Measurements from ENCODE around the gene METRN.

Gene METRN

DNA sequence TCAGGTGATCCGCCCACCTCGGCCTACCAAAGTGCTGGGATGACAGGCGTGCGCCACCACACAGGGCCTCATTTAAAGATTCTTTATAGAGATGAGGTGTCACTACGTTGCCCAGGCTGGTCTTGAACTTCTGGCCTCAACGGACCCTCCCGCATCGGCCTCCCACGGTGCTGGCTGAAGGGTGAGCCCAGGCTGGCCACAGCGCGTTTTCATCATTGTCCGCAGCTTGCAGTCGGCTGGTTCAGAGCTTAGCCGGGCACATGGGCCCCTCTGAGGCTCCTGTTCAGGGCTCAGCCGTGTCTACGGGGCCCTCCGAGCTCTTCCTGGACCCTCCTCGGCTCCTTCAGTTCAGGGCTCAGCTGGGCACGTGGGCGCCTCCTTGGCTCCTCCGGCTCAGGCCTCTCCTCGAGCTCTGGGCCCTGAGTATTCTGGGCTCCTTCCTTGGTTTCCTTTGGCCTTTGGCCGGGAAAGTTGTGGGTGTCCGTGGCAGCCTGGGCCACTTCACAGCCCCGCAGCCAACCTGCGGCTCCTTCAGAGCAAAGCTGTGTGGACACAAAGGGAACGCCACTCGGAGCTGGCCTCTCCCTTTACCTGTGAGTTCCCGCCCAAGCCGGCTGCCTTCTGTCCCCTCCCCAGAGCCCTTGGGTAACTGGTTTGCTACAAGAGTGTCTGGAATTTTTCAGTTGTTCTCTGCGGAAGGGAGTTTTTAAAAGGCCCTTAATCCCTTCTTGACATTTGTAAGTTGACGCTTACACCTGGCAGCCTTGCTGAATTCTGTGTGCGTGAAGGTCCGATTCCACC lies 44.4 kb downstream of the METRN start:
- no peak for DNase-seq (ENCODE audit: low read depth, low spot score)

DNA sequence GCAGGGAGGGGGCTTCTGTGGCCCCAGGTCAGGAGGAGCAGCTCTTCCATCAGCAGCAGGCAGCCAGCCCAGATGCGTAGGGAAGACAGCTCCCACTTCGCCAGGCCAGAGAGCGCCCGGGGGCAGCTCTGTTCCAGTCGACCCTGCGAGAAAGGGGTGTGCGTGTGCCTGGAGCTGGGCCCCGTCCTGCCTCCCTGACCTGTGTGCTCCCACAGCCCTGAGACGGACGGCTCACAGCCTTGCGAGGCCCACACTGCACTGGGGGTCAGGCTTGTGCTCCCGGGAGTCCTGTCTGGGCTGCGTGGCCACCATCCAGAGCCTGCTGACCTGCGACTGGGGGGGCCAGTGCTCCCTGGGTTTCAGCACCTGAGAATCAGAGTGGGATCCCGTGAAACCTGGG lies 45.1 kb downstream of the METRN start:
- DNase-seq (ENCODE audit: low read depth, low spot score), result no peak

DNA sequence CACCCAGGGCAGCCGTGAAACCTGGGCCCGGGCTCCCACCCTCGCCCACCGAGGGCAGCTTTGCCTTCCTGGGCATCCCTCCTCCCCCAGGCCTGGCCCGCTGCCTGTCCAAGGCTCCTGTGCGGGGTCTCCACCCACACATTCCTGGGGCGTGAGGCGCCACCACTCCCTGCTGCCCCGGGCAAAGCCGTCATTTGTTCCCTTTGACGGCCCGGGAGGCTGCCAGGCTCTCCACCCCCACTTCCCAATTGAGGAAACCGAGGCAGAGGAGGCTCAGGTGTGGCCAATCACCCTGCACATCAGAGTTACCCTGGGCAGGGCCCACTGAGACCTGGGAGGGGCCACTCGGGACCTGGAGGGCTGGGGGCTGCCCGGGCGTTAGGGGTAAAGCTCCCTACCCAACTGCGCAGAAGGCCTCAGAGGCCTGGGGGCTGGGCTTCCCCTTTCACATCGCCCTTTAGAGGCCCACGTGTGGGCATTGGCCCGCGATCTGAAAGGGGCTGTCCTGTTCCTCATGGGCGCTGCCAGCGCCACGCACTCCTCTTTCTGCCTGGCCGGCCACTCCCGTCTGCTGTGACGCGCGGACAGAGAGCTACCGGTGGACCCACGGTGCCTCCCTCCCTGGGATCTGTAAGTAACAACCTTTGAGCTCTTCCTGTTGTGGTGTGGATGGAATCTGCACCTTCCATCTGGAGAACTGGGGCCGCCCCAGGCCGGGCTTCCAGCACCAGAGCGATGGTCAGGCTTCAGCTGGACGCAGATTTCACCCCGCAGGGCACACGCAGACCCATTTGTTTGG lies 45.8 kb downstream of the METRN start, which contains the start of gene MSLN:
MSLN (plus strand) TSS at position 190 of the 799 bp plus-strand sequence. CDS start 1,947 bp downstream, outside the sequence.
- no peak for DNase-seq (ENCODE audit: low read depth, low spot score)

DNA sequence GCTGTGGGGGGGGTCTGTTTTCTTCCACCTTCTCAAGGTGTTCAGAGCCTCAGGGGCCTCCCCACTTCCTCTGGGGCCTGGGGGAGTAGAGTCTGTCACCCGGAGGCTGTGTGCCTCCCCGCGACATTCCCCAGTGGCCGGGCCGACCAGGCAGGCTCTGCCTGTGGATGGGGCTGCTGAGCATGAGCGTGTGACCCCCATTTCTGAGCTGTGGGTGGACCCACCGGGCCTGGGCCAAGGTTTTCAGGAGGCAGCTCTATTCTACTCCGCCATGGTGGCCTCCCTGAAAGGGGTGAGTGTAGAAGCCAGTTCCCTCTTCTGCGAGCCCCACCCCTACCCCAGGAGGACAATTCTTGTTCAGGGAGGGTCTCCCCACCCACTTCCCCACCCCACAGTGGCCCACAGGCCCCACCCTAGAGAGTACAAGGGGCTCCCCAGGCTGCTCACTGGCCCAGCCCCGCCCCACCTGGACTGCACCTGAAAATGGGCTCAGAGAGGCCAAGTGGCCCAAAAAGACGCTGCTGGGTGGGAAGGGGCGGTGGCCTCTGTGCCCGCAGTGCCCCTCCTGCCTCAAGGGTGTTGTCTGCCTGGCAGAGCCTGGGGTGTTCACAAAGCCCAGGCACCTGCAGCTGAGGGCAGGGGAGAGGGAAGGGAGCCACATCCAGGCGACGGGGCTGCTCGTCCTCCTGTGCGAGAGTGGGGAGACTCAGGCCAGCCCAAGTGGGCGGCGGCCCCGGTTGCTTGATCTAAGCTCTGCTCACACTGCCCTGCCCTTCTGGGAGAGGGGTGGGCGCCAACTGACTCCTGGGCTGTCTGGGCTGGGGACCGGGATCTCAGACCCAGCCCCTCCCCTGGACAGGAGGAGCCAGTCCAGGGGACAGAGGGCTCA lies 47.0 kb downstream of the METRN start:
- DNase-seq (ENCODE audit: low read depth, low spot score), result no peak

DNA sequence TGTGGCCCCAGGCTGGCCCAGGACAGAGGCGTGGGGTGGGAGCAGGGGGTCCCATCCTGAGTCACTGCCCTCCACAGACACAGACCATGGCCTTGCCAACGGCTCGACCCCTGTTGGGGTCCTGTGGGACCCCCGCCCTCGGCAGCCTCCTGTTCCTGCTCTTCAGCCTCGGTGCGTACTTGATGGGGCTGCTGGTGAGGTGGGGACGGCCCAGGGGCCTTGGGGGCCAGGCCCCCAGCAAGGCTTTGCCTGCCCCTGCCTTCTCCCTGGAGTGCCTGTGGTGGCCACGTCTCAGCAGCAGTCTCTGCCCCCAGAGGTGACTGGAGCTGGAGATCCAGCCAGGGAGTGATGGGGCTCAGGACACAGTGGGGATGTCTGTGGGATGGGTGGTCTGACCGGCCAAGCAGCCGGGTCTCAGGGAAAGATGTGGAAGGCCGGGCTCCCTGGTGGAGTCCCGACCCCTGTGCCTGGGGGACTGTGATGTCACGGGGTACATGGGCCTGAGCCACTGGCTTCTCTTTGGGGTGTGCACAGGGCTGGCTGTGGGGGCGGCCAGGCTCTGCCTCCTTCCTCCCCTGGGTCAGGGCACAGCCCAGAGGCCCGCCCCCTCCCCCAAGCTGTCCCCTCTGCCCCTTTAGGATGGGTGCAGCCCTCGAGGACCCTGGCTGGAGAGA lies 47.8 kb downstream of the METRN start:
- DNase-seq (ENCODE audit: low read depth, low spot score), result no peak

DNA sequence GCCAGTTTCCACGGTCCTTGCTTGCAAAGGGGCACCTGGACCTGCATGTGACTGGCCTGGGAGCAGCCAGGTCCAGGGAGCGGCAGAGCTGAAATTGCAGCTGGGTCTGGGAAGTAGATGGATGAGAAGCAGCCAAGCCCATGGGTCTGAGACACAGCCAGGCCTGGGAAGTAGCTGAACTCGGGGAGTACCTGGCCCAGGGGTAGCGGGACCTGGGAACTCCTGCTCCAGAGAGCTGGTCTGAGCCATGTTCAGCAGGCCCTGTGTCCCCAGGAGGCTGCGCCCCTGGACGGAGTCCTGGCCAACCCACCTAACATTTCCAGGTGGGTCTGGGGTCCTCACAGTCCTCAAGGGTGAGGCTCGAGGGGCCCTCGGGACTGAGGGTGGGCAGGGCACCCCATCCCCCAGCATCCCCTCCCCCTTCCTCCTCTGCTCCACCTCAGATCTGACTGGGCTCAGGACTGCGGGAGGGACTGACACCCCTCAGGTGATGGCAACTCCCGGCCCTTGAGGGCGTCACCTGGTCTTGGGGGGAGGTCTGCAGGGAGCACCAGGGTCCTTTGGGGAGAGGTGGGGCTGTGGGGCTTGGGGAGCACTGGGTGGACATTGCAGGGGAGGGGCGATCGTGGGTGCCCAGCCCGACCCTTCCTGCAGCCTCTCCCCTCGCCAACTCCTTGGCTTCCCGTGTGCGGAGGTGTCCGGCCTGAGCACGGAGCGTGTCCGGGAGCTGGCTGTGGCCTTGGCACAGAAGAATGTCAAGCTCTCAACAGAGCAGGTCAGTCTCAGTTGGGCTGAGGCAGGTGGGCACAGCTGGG lies 48.7 kb downstream of the METRN start:
- DNase-seq (ENCODE audit: low read depth, low spot score), result no peak

DNA sequence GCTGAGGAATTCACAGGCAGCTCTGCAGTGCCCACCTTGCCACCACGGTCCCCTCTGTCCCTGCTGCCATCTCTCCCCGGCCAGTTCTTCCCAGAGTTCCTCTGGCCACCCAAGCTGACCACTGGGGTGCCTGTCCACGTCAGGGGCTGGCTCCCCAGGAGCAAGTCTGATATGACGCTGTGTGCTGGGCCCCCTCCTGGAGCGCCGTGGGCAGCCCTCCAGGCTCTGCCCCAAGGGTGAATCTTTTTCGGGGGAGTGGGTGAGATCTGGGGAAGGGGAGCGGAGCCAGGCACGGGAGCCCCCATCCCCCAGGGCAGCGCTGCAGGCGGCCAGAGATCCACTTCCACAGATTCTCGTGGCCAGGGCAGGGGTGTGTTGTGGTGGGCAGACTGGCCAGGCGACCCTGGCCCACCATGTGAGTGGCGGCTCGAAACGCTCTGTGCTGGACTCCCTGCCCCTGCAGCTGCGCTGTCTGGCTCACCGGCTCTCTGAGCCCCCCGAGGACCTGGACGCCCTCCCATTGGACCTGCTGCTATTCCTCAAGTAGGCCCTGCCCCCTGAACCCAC lies 49.3 kb downstream of the METRN start:
- no peak for DNase-seq (ENCODE audit: low read depth, low spot score)

DNA sequence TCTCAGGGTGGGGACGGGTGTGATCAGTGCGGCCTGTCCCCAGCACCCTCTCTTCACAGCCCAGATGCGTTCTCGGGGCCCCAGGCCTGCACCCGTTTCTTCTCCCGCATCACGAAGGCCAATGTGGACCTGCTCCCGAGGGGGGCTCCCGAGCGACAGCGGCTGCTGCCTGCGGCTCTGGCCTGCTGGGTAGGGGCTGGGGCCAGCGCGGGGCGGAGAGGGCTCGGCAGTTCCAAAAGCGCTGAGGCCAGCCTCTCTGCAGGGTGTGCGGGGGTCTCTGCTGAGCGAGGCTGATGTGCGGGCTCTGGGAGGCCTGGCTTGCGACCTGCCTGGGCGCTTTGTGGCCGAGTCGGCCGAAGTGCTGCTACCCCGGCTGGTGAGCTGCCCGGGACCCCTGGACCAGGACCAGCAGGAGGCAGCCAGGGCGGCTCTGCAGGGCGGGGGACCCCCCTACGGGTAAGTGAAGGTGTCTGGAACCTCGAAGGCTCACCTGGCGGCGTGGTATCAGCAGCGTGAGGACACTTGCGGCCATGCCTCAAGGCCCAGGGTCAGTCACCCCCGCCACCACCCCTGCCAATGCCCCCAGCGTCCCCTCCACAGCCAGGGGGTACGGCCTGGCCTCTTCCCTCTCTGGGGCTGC lies 50.0 kb downstream of the METRN start:
- no peak for DNase-seq (ENCODE audit: low read depth, low spot score)

DNA sequence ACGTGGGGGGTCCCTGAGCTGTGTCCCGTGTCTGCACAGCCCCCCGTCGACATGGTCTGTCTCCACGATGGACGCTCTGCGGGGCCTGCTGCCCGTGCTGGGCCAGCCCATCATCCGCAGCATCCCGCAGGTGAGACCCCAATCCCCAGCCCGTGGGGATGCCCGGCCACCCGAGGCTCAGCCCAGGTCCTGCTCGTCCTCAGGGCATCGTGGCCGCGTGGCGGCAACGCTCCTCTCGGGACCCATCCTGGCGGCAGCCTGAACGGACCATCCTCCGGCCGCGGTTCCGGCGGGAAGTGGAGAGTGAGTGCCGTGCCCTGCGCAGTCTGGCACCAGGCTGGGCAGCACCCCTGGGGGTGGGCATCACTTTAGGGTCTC lies 50.6 kb downstream of the METRN start:
- no peak for DNase-seq (ENCODE audit: low read depth, low spot score)

DNA sequence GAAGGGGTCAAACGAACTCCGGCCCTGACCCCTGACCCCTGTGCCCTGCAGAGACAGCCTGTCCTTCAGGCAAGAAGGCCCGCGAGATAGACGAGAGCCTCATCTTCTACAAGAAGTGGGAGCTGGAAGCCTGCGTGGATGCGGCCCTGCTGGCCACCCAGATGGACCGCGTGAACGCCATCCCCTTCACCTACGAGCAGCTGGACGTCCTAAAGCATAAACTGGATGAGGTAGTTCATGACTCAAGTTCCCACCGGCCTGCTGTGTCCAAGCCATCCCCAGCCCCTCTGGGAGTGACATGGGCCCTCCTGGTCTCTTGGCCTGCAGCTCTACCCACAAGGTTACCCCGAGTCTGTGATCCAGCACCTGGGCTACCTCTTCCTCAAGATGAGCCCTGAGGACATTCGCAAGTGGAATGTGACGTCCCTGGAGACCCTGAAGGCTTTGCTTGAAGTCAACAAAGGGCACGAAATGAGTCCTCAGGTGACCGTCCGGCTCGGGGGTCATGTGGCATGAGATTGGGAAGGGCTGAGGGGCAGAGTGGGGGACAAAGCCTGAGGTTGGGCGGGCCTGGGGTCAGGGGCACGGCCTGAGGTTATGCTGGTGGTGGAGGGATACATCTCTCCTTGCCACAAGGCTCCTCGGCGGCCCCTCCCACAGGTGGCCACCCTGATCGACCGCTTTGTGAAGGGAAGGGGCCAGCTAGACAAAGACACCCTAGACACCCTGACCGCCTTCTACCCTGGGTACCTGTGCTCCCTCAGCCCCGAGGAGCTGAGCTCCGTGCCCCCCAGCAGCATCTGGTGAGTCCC lies 51.3 kb downstream of the METRN start:
- DNase-seq (ENCODE audit: low read depth, low spot score), result no peak

DNA sequence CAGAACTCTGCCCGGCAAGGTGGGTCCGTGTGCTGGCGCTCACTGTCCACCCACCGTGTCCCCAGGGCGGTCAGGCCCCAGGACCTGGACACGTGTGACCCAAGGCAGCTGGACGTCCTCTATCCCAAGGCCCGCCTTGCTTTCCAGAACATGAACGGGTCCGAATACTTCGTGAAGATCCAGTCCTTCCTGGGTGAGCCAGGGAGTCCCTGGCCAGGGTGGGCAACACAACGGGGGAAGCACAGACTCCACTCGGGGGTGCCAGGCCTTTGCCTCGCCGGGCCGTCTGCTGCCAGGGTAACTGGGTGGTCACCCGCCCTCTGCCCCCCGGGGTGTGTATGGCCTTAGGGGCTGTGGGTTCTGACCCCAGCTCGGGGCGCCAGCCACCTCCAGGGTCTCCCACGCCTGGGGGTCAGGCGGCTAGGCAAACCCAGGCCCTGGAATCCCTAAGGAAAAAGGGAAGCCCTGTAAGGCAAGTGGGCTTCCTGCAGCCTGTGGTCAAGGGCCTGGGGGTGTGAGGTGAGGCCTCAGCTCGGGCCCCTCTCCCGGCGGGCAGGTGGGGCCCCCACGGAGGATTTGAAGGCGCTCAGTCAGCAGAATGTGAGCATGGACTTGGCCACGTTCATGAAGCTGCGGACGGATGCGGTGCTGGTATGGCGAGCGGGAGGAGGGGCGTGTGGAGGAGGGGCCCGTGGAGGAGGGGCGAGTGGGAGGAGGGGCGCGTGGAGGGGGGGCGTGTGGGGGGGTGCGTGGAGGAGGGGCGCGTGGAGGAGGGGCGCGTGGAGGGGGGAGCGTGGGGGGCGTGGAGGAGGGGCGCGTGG lies 52.1 kb downstream of the METRN start:
- DNase-seq (ENCODE audit: low read depth, low spot score), result no peak

DNA sequence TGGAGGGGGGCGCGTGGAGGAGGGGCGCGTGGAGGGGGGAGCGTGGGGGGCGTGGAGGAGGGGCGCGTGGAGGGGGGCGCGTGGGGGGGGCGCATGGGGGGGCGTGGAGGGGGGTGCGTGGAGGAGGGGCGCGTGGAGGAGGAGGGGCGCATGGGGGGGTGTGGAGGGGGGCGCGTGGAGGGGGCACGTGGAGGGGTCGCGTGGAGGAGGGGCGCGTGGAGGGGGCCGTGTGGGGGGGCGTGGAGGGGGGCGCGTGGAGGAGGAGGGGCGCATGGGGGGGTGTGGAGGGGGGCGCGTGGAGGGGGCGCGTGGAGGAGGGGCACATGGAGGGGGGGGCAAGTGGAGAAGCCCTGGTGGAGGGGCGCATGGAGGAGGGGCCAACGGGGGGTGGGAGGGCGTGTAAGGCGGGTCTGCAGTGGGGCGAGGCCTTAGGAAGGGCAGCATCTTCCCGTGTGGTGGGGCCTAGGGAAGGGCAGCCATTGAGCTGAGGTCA lies 52.9 kb downstream of the METRN start:
- DNase-seq (ENCODE audit: low read depth, low spot score), result no peak

DNA sequence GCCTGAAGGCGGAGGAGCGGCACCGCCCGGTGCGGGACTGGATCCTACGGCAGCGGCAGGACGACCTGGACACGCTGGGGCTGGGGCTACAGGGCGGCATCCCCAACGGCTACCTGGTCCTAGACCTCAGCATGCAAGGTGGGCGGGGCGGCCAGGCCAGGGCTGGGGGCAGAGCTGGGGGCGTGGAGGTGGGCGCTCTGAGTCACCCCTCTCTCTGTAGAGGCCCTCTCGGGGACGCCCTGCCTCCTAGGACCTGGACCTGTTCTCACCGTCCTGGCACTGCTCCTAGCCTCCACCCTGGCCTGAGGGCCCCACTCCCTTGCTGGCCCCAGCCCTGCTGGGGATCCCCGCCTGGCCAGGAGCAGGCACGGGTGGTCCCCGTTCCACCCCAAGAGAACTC lies 53.5 kb downstream of the METRN start:
- DNase-seq (ENCODE audit: low read depth, low spot score), result no peak

All from brain pericyte (primary cell).